ENCODE results near the gene ZFHX3.

ZFHX3 gene

DNA sequence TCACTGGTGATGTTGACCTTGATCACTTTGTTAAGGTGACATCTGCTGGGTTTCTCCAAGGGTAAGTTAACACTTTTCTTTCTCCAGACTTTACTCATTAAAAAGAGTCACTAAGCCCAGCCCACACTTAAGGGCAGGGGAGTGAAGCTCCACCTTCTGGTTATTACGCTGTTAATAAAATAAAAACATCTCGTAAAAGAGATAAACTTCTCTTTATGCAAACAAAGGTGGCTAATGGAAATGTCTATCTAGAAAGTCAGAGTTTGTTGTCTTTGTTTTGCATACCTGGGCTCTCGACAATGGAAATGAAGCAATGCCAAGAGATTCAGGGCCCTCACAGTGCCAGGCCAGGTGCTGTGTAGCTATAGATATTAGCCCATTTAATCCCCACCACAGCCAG lies 134.4 kb downstream of the ZFHX3 start:
- DNase-seq (ENCODE audit: low spot score in 2 of 2) = no peak
- H3K4me3 ChIP-seq = no peak overlapping the region
- peaks cover 13% of the 10 kb centered on the region for H3K4me1 ChIP-seq

DNA sequence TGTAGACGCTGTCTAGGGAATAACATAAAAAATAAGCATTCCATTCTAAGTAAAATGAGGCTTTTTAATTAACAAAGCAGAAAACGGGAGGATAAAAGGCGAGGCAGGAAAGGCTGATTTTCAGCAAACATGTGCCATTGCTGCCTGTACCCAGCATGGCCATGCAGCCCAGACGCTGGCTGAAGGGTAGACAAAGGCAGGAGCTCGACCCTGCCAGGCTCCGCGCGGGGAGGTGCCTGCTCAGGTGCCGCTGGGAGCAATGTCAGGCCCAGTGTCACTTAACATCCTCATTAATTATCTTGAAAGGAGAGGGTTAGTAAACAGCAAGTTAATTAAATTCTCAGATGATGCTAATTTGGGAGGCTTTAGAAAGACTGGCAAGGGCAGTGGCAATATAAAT lies 136.0 kb downstream of the ZFHX3 start:
- Histone ChIP-seq H3K4me1 (peaks cover 13% of the 10 kb centered on the region), H3K9me3 (no peaks in the 10 kb centered on the region), H3K27me3 (ENCODE audit: low read depth) (no peaks in the 10 kb centered on the region), H3K4me3 (no peak overlapping the region), H3K36me3 (replicated peaks) (no peaks in the 10 kb centered on the region)
- in situ Hi-C loops (cut with MboI; ENCODE audit: low sequenced_read_pairs) = no loop called here
- DNase-seq (ENCODE audit: low spot score in 2 of 2) = no peak

More for the DNA sequence above, 134.4 kb downstream of the ZFHX3 start:
- Histone ChIP-seq H3K36me3 (replicated peaks) (no peaks in the 10 kb centered on the region), H3K9me3 (no peaks in the 10 kb centered on the region), H3K27me3 (ENCODE audit: low read depth) (no peaks in the 10 kb centered on the region)
- in situ Hi-C loops (cut with MboI; ENCODE audit: low sequenced_read_pairs) = no loop called here

DNA sequence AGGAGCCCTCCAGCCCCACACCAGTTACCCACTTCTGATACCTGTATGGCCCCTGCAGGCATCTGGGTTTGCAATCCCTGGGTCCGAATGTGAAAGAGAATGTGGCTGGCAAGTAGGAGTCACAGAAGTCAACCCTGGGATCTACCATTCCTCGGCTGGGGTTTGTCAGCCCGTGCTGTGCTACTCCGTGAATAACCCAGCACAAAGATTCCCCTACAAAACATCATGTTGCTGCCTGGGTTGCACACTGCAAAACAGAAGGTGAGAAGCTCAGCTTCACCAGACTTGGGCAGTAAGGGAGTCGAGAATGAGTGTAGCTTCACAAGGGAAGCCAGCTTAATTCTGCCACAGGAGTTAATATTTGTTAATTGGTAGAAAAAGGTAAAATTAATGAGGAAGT lies 137.1 kb downstream of the ZFHX3 start:
- H3K4me1 ChIP-seq = peaks cover 13% of the 10 kb centered on the region
- in situ Hi-C loops (cut with MboI; ENCODE audit: low sequenced_read_pairs) = no loop called here
- no peak for DNase-seq (ENCODE audit: low spot score in 2 of 2)
- H3K36me3 ChIP-seq (replicated peaks) = no peaks in the 10 kb centered on the region; the same call in 1 of the 2 replicates
- H3K9me3 ChIP-seq = no peaks in the 10 kb centered on the region
- no peak overlapping the region for H3K4me3 ChIP-seq
- no peaks in the 10 kb centered on the region for H3K27me3 ChIP-seq (ENCODE audit: low read depth)

DNA sequence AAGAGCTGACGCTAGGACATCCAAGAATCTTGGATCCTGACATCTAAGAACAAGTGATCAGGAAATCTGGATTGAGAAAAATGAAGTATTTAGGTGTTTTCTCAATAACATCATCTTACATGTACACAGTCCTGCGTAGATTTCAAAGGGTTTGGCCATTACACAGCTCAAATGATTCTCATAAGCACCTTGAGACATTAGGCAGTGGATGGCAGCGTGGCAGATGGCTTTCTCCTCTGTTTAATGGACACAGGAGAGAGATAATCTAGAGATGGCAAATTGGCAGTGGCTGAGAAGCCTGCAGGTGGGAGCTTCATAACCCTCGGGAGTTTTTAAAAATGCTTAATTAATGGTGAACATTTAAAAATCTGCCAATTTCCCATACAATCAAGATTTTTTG lies 137.5 kb downstream of the ZFHX3 start:
- Histone ChIP-seq H3K36me3 (replicated peaks) (no peaks in the 10 kb centered on the region; the same call in 1 of the 2 replicates), H3K4me1 (peaks cover 13% of the 10 kb centered on the region), H3K27me3 (ENCODE audit: low read depth) (no peaks in the 10 kb centered on the region), H3K9me3 (no peaks in the 10 kb centered on the region), H3K4me3 (no peak overlapping the region)
- in situ Hi-C loops (cut with MboI; ENCODE audit: low sequenced_read_pairs) = no loop called here
- no peak for DNase-seq (ENCODE audit: low spot score in 2 of 2)

DNA sequence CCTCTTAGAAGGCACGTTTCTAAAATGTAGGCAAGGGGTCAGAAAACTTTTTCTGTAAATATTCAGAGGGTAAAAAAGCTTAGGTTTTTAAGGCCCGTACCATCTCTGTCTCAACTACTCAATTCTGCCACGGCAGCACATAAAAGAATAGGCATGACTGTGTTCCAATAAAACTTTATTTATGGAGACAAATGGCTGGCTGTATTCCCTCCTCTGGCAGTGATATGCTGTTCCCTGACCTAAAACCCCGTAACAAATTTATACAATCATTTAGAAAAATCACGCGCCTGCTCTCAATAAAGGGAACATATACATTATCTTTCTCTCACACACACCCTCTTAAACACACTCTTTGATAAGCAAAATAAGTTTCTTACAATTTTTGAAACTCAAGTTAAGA lies 138.7 kb downstream of the ZFHX3 start:
- in situ Hi-C loops (cut with MboI; ENCODE audit: low sequenced_read_pairs) = no loop called here
- H3K9me3 ChIP-seq = no peaks in the 10 kb centered on the region
- H3K4me3 ChIP-seq = no peak overlapping the region
- no peaks in the 10 kb centered on the region for H3K27me3 ChIP-seq (ENCODE audit: low read depth)
- no peak for DNase-seq (ENCODE audit: low spot score in 2 of 2)
- H3K36me3 ChIP-seq (replicated peaks) = no peaks in the 10 kb centered on the region; the same call in 1 of the 2 replicates
- peaks cover 13% of the 10 kb centered on the region for H3K4me1 ChIP-seq

DNA sequence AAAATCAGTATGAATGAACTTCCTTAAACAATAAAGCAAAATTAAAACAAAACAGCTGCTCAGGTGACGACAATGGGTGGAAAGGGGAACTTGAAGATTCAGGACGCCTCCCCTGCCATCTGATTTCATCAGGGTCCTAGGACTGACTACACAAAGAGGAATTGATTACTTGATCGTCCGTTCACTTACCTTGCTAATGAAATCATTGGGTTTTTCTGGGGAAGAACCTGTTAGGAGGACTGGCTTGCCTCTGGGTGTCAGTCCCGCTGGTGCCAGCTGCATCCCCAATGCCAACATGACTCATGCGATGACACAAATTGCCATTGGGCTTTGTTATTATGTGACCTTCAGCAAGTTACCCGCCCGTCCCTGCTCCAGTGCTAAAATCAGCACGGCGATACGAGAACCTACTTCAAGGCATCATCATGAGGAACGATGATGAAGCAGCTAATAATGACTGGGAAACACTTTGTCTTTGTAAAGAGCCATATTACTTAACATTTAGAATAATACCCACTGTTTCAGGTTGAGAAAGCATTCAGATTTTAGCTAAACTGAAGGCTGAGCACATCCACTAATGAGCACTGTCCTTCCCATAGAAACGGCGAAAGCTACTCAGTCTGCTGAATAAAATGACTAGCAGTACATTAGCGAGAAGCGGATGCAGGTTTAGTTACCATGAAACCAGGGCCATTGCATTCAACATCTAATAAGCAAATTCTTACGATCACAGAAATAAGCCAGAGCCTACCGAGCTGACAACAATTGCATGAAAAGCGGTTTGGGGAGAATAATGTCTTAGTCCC lies 139.4 kb downstream of the ZFHX3 start:
- DNase-seq (ENCODE audit: low spot score in 2 of 2) = no peak
- H3K27me3 ChIP-seq (ENCODE audit: low read depth) = no peaks in the 10 kb centered on the region

DNA sequence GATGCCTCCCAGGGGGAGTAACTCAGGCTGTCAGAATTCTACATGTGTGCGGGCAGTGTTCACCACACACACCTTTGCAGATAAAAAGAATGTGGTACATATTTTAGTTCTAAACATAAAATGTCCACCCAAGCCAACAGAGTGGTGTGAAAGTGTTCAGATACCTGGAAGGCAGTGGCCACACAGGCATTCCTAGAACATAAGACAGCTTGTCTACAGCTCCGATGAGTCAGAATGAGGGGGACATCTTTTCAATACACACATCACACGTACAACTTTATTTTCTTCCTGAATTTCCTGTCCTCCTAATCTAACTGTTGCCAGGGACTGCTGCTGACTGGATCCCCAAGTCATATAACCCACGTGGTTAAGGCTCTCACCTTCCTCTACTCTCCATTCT lies 142.3 kb downstream of the ZFHX3 start:
- Histone ChIP-seq H3K9me3 (no peaks in the 10 kb centered on the region), H3K36me3 (replicated peaks) (no peaks in the 10 kb centered on the region; the same call in 1 of the 2 replicates), H3K4me3 (no peak overlapping the region), H3K27me3 (ENCODE audit: low read depth) (no peaks in the 10 kb centered on the region), H3K4me1 (peaks cover 4% of the 10 kb centered on the region; the same call in 1 of the 2 replicates)
- DNase-seq (ENCODE audit: low spot score in 2 of 2) = no peak
- in situ Hi-C loops (cut with MboI; ENCODE audit: low sequenced_read_pairs) = no loop called here

More for the DNA sequence above, 139.4 kb downstream of the ZFHX3 start:
- peaks cover 13% of the 10 kb centered on the region for H3K4me1 ChIP-seq
- no peak overlapping the region for H3K4me3 ChIP-seq
- H3K9me3 ChIP-seq = no peaks in the 10 kb centered on the region
- H3K36me3 ChIP-seq (replicated peaks) = no peaks in the 10 kb centered on the region; the same call in 1 of the 2 replicates
- in situ Hi-C loops (cut with MboI; ENCODE audit: low sequenced_read_pairs) = no loop called here

DNA sequence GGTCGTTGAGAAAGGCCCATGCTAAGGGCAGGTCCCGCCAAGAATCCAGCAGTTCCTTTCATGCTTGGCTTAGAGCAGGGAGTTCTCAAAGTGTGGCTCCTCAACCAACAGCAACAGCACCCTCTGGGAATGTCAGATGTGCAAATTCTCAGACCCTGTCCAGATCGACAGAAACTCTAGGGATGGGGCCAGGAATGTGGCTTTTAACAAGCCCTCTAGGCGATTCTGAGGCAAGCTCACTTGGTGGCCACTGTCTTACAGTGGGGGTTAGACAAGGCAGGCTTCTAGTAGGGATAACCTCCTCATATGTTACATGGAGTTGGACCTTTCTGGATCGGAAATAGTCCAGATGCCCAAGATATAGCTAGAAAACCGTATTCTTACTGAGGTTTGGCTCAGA lies 144.8 kb downstream of the ZFHX3 start:
- no peak overlapping the region for H3K4me3 ChIP-seq
- no peaks in the 10 kb centered on the region; the same call in 1 of the 2 replicates for H3K36me3 ChIP-seq (replicated peaks)
- DNase-seq (ENCODE audit: low spot score in 2 of 2) = no peak
- in situ Hi-C loops (cut with MboI; ENCODE audit: low sequenced_read_pairs) = no loop called here
- H3K27me3 ChIP-seq (ENCODE audit: low read depth) = no peaks in the 10 kb centered on the region
- no peaks in the 10 kb centered on the region for H3K4me1 ChIP-seq
- H3K9me3 ChIP-seq = no peaks in the 10 kb centered on the region

DNA sequence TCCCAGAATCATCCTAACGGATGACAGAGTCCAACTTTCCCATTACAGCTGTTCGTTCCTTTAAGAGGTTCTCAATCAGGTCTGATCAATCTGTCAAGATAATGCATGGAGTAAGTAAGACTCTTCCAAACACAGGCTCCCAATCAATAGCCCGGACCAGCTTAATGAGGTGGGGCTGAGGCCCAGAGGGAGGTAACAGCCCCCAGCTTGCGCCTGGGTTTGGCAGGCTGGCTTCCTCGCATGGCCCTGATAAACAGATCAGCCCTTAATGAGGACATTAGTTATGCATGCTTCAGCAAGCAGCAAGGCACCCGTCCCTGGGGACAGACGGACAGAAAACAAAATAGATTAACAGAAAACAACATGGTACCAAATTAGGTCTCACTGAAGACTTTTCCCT lies 145.7 kb downstream of the ZFHX3 start:
- no peak overlapping the region for H3K4me3 ChIP-seq
- H3K27me3 ChIP-seq (ENCODE audit: low read depth) = no peaks in the 10 kb centered on the region
- no peaks in the 10 kb centered on the region for H3K9me3 ChIP-seq
- H3K4me1 ChIP-seq = no peaks in the 10 kb centered on the region
- in situ Hi-C loops (cut with MboI; ENCODE audit: low sequenced_read_pairs) = no loop called here
- no peak for DNase-seq (ENCODE audit: low spot score in 2 of 2)
- H3K36me3 ChIP-seq (replicated peaks) = no peaks in the 10 kb centered on the region; the same call in 1 of the 2 replicates

DNA sequence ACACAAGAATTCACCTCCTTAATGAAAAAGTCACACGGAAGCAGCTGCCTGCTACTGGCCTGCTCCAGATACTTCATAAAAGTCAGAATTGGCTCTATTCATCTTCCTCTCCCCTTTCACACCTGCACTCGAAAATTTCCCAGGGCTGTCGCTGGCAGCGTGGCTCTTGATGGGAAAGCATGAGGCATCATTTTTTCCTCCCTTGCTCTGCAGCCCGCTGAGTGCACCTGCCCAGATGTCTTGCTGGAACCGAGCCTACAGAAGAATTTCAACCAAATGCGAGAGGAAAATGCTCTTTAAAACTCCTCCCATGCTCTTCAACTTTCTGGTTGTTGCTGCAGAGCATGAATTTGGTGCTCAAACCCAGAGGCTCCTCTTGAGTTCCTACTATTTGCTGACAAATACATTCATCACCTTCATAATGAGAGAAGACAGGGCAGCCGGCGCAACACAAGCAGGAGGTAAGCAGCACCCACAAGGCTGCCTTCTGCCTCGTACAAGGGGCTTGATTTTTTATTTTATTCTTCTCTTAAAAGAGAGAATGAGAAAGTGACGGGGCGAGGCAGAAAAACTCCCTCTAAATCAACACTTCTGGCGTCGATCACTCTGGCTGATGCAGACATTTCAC lies 146.8 kb downstream of the ZFHX3 start:
- in situ Hi-C loops (cut with MboI; ENCODE audit: low sequenced_read_pairs) = no loop called here
- no peaks in the 10 kb centered on the region; the same call in 1 of the 2 replicates for H3K36me3 ChIP-seq (replicated peaks)
- no peaks in the 10 kb centered on the region for H3K4me1 ChIP-seq

DNA sequence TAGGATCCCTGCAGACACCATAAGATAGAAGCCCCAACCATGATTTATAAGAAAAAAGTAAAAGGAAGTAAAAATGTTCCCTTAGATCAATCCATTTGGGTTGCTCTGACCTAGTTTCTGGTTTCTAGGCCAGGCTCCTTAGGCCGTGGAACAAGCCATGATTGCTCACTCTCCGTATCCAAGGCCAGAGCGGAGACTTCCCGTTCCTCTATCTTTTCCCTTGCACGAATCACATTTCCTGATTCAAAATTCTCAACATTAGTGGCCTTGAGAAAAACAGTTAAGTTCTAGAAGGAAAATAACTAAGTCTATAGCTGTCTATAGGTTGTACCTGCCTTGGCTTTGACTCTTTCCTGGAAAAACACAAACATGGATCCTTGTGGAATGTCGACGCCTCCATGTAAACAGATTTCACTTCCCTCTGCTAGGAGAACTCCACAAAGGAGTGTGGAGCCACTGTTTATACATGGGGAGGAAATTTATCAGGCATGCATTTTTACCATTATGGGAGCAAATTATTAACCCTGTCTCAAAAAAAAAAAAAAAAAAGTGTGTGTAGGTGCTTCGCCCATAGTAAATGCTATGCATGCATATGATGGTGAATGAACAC lies 149.6 kb downstream of the ZFHX3 start:
- Histone ChIP-seq H3K27me3 (ENCODE audit: low read depth) (no peaks in the 10 kb centered on the region), H3K36me3 (replicated peaks) (no peaks in the 10 kb centered on the region), H3K9me3 (no peaks in the 10 kb centered on the region; the same call in 1 of the 2 replicates), H3K4me3 (no peak overlapping the region), H3K4me1 (no peaks in the 10 kb centered on the region)
- in situ Hi-C loops (cut with MboI; ENCODE audit: low sequenced_read_pairs) = no loop called here
- no peak for DNase-seq (ENCODE audit: low spot score in 2 of 2)

More for the DNA sequence above, 146.8 kb downstream of the ZFHX3 start:
- Histone ChIP-seq H3K9me3 (no peaks in the 10 kb centered on the region), H3K4me3 (no peak overlapping the region), H3K27me3 (ENCODE audit: low read depth) (no peaks in the 10 kb centered on the region)
- DNase-seq (ENCODE audit: low spot score in 2 of 2) = no peak

DNA sequence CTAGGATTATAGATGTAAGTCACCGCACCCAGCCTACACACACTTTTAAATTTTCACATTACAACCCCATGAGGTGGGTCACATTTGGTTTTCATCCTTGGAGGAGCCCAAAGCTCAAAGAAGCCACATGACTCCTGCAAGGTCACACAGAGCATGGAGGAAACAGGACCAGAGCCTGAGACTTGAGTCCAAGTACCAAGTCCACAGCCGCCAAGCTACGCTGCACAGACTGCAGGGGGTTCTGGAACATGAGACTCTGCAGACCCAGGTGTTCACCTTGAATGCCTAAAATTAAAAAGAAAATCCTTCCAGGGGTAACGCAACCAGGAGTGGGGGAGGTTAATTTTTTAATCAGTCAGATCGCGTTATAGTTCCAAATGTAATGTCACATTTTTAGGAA lies 150.2 kb downstream of the ZFHX3 start:
- no peak for DNase-seq (ENCODE audit: low spot score in 2 of 2)
- no peaks in the 10 kb centered on the region for H3K27me3 ChIP-seq (ENCODE audit: low read depth)
- H3K4me1 ChIP-seq = no peaks in the 10 kb centered on the region
- no peak overlapping the region for H3K4me3 ChIP-seq
- no peaks in the 10 kb centered on the region; the same call in 1 of the 2 replicates for H3K9me3 ChIP-seq
- in situ Hi-C loops (cut with MboI; ENCODE audit: low sequenced_read_pairs) = no loop called here
- no peaks in the 10 kb centered on the region for H3K36me3 ChIP-seq (replicated peaks)

DNA sequence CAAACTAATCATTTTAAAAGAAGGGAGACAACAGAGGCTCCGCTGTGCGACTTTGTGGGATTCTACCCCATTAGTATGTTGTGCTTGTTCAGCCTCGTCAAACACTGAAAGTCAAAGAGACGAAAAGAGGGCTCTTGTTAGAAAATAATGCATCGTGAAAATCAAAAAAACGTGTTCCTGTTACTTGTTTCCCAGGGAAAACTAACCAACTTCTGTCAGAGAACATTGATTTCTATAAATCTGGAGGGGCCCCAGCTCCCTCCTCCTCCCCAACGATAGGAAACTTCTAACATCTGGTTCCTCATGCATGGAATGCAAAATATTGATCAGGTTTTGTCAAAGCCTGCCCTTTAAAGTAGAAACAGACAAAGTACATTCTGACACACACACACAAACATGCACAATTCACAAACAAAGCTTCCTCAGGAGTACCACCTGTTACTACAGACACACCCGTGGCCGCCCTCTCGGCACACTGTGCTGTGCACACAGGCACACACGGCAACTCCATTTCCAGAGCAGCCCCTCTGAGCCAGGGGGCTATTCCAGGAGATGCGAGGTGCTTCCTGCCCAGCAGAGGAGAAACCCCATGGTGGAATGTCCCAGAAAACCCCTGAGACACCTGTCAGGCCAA lies 151.3 kb downstream of the ZFHX3 start:
- Histone ChIP-seq H3K9me3 (no peaks in the 10 kb centered on the region; the same call in 1 of the 2 replicates), H3K4me1 (no peaks in the 10 kb centered on the region), H3K27me3 (ENCODE audit: low read depth) (no peaks in the 10 kb centered on the region), H3K36me3 (replicated peaks) (no peaks in the 10 kb centered on the region), H3K4me3 (no peak overlapping the region)
- no peak for DNase-seq (ENCODE audit: low spot score in 2 of 2)
- in situ Hi-C loops (cut with MboI; ENCODE audit: low sequenced_read_pairs) = no loop called here
